ENCODE data around the gene OAS2. TPM values are rescaled to one million over a fixed set of nuclear protein-coding genes. Genes with fewer than 3 reads are reported as not detected.

The OAS2 gene
- 100 to 1,000 TPM; 237 to 242 TPM for total RNA-seq

- Mint-ChIP-seq H3K27ac (peak within 1 kb of the TSS; percentile 100), H3K36me3 (ENCODE audit: low read depth) (peaks cover 59% of the 10 kb centered on the region), H3K4me1 (ENCODE audit: low read depth) (peaks cover 51% of the 10 kb centered on the region), H3K4me3 (peak within 1 kb of the TSS; percentile 79), H3K27me3 (ENCODE audit: low read depth) (no peaks in the 10 kb centered on the region), H3K9me3 (ENCODE audit: insufficient read depth) (peaks cover 17% of the 10 kb centered on the region)
- peak; percentile 92 for ATAC-seq
- ChIA-PET POLR2A (interaction anchor here (0.6 to 5.3 kb wide), 24 partner anchors 9 to 984 kb away, joined by 3 to 104 read pairs (median 4); partner anchors contain the start of genes DDX54, OAS1, OAS3 and PTPN11), CTCF (interaction anchor here (0.6 to 5.3 kb wide), 14 partner anchors 10 to 78 kb away, joined by 3 to 61 read pairs (median 4); partner anchors contain the start of genes OAS1 and OAS3)
- DNase-seq = peak; percentile 94
These were observed at the start of gene OAS2 for GRCh38 chr12:112978163-112979040. TSS of gene OAS2 (plus strand) at chr12:112978519. CDS start at chr12:112978609, 90 bp downstream.

GRCh38 chr12:112928978-112929377, 49.3 kb upstream of the OAS2 start:
- CTCF ChIA-PET = no interaction called here
- H3K36me3 Mint-ChIP-seq (ENCODE audit: low read depth) = peaks cover 58% of the 10 kb centered on the region
- DNase-seq = no peak

GRCh38 chr12:112929715-112930114, 48.6 kb upstream of the OAS2 start:
- ChIA-PET CTCF (no interaction called here), POLR2A (no interaction called here)
- Mint-ChIP-seq H3K4me3 (no peak overlapping the region), H3K4me1 (ENCODE audit: low read depth) (peaks cover 4% of the 10 kb centered on the region), H3K9me3 (ENCODE audit: insufficient read depth) (peaks cover 7% of the 10 kb centered on the region), H3K27ac (no peak overlapping the region), H3K27me3 (ENCODE audit: low read depth) (no peaks in the 10 kb centered on the region), H3K36me3 (ENCODE audit: low read depth) (peaks cover 52% of the 10 kb centered on the region)
- DNase-seq = no peak
- no peak for ATAC-seq

More at GRCh38 chr12:112928978-112929377, 49.3 kb upstream of the OAS2 start:
- peaks cover 5% of the 10 kb centered on the region for H3K4me1 Mint-ChIP-seq (ENCODE audit: low read depth)
- no peak overlapping the region for H3K4me3 Mint-ChIP-seq
- peaks cover 7% of the 10 kb centered on the region for H3K9me3 Mint-ChIP-seq (ENCODE audit: insufficient read depth)
- H3K27me3 Mint-ChIP-seq (ENCODE audit: low read depth) = no peaks in the 10 kb centered on the region
- H3K27ac Mint-ChIP-seq = no peak overlapping the region
- POLR2A ChIA-PET = no interaction called here
- ATAC-seq = no peak

- H3K36me3 Mint-ChIP-seq (ENCODE audit: low read depth) = peaks cover 46% of the 10 kb centered on the region
- no peak overlapping the region for H3K4me3 Mint-ChIP-seq
- no peaks in the 10 kb centered on the region for H3K4me1 Mint-ChIP-seq (ENCODE audit: low read depth)
- CTCF ChIA-PET = interaction anchor here (0.8 to 1.1 kb wide), 3 partner anchors 14 to 30 kb away, joined by 3 to 4 read pairs (median 3); partner anchors contain the start of gene OAS1
- peaks cover 7% of the 10 kb centered on the region for H3K9me3 Mint-ChIP-seq (ENCODE audit: insufficient read depth)
- no peak for DNase-seq
- POLR2A ChIA-PET = no interaction called here
- no peak overlapping the region for H3K27ac Mint-ChIP-seq
- H3K27me3 Mint-ChIP-seq (ENCODE audit: low read depth) = no peaks in the 10 kb centered on the region
- ATAC-seq = no peak
These were observed 48.0 kb upstream of the OAS2 start for GRCh38 chr12:112930350-112930749.

- Mint-ChIP-seq H3K27ac (no peak overlapping the region), H3K27me3 (ENCODE audit: low read depth) (no peaks in the 10 kb centered on the region), H3K9me3 (ENCODE audit: insufficient read depth) (peaks cover 2% of the 10 kb centered on the region), H3K36me3 (ENCODE audit: low read depth) (peaks cover 32% of the 10 kb centered on the region), H3K4me3 (no peak overlapping the region), H3K4me1 (ENCODE audit: low read depth) (peaks cover 8% of the 10 kb centered on the region)
- ATAC-seq = no peak
- no peak for DNase-seq
- CTCF ChIA-PET = interaction anchor here (0.9 to 1.6 kb wide), 2 partner anchors 32 to 61 kb away, joined by 5 to 8 read pairs; no protein-coding TSS in a partner anchor
- POLR2A ChIA-PET = interaction anchor here (0.6 to 1.3 kb wide), 2 partner anchors 26 to 553 kb away, joined by 3 to 8 read pairs; partner anchors contain the start of gene OAS1
These were observed 45.7 kb upstream of the OAS2 start for GRCh38 chr12:112932485-112933128.

- Mint-ChIP-seq H3K27me3 (ENCODE audit: low read depth) (no peaks in the 10 kb centered on the region), H3K27ac (no peak overlapping the region), H3K9me3 (ENCODE audit: insufficient read depth) (no peaks in the 10 kb centered on the region), H3K36me3 (ENCODE audit: low read depth) (peaks cover 31% of the 10 kb centered on the region), H3K4me1 (ENCODE audit: low read depth) (peaks cover 13% of the 10 kb centered on the region), H3K4me3 (no peak overlapping the region)
- ChIA-PET CTCF (interaction anchor here (0.9 to 1.6 kb wide), 2 partner anchors 33 to 60 kb away, joined by 5 to 8 read pairs; no protein-coding TSS in a partner anchor), POLR2A (interaction anchor here (1.3 kb wide), 1 partner anchor 26 kb away, joined by 8 read pairs; the partner anchor contains the start of gene OAS1)
- no peak for ATAC-seq
- no peak for DNase-seq
These were observed 45.2 kb upstream of the OAS2 start for GRCh38 chr12:112933129-112933505.

GRCh38 chr12:112936264-112936663, 42.1 kb upstream of the OAS2 start:
- POLR2A ChIA-PET = no interaction called here

GRCh38 chr12:112936927-112937326, 41.4 kb upstream of the OAS2 start:
- ChIA-PET CTCF (interaction anchor here (1.6 to 2.0 kb wide), 3 partner anchors 30 to 37 kb away, joined by 9 to 15 read pairs (median 12); partner anchors contain the start of gene OAS1), POLR2A (interaction anchor here (1.3 to 6.8 kb wide), 3 partner anchors 32 to 56 kb away, joined by 4 to 86 read pairs (median 74); partner anchors contain the start of genes OAS1 and OAS2)
- H3K4me3 Mint-ChIP-seq = no peak overlapping the region

More at GRCh38 chr12:112936264-112936663, 42.1 kb upstream of the OAS2 start:
- H3K27me3 Mint-ChIP-seq (ENCODE audit: low read depth) = no peaks in the 10 kb centered on the region
- H3K27ac Mint-ChIP-seq = no peak overlapping the region
- H3K9me3 Mint-ChIP-seq (ENCODE audit: insufficient read depth) = no peaks in the 10 kb centered on the region
- H3K4me3 Mint-ChIP-seq = no peak overlapping the region
- H3K4me1 Mint-ChIP-seq (ENCODE audit: low read depth) = peaks cover 29% of the 10 kb centered on the region
- CTCF ChIA-PET = no interaction called here
- DNase-seq (no peak), ATAC-seq (no peak)
- H3K36me3 Mint-ChIP-seq (ENCODE audit: low read depth) = peaks cover 31% of the 10 kb centered on the region

GRCh38 chr12:112937741-112938719, 40.3 kb upstream of the OAS2 start, which contains the start of gene OAS3:
TSS of gene OAS3 (plus strand) at chr12:112938474. CDS start at chr12:112938531, 57 bp downstream.
- H3K4me1 Mint-ChIP-seq (ENCODE audit: low read depth) = peaks cover 40% of the 10 kb centered on the region
- peak within 1 kb of the TSS; percentile 98 for H3K4me3 Mint-ChIP-seq
- ChIA-PET CTCF (interaction anchor here (0.9 to 2.0 kb wide), 7 partner anchors 10 to 43 kb away, joined by 3 to 15 read pairs (median 6); partner anchors contain the start of genes OAS1 and OAS2), POLR2A (interaction anchor here (0.6 to 6.8 kb wide), 8 partner anchors 10 to 55 kb away, joined by 3 to 86 read pairs (median 4); partner anchors contain the start of genes OAS1 and OAS2)
- no peaks in the 10 kb centered on the region for H3K27me3 Mint-ChIP-seq (ENCODE audit: low read depth)
- peak within 1 kb of the TSS; percentile 95 for H3K27ac Mint-ChIP-seq
- ATAC-seq (peak; percentile 87), DNase-seq (peak; percentile 80)
- peaks cover 43% of the 10 kb centered on the region for H3K36me3 Mint-ChIP-seq (ENCODE audit: low read depth)
- no peaks in the 10 kb centered on the region for H3K9me3 Mint-ChIP-seq (ENCODE audit: insufficient read depth)

More at GRCh38 chr12:112936927-112937326, 41.4 kb upstream of the OAS2 start:
- DNase-seq (no peak), ATAC-seq (no peak)
- peak overlapping the region; percentile 54 for H3K27ac Mint-ChIP-seq
- H3K9me3 Mint-ChIP-seq (ENCODE audit: insufficient read depth) = no peaks in the 10 kb centered on the region
- peaks cover 35% of the 10 kb centered on the region for H3K36me3 Mint-ChIP-seq (ENCODE audit: low read depth)
- no peaks in the 10 kb centered on the region for H3K27me3 Mint-ChIP-seq (ENCODE audit: low read depth)
- H3K4me1 Mint-ChIP-seq (ENCODE audit: low read depth) = peaks cover 36% of the 10 kb centered on the region

GRCh38 chr12:112938751-112939150, 39.6 kb upstream of the OAS2 start:
- Mint-ChIP-seq H3K9me3 (ENCODE audit: insufficient read depth) (no peaks in the 10 kb centered on the region), H3K27me3 (ENCODE audit: low read depth) (no peaks in the 10 kb centered on the region), H3K4me1 (ENCODE audit: low read depth) (peaks cover 41% of the 10 kb centered on the region), H3K4me3 (peak overlapping the region; percentile 98), H3K36me3 (ENCODE audit: low read depth) (peaks cover 47% of the 10 kb centered on the region), H3K27ac (peak overlapping the region; percentile 90)
- ChIA-PET CTCF (interaction anchor here (1.0 to 2.1 kb wide), 6 partner anchors 11 to 39 kb away, joined by 3 to 15 read pairs (median 8); partner anchors contain the start of gene OAS1), POLR2A (interaction anchor here (0.6 to 6.8 kb wide), 7 partner anchors 10 to 40 kb away, joined by 3 to 86 read pairs (median 5); partner anchors contain the start of genes OAS1 and OAS2)
- DNase-seq = no peak
- ATAC-seq = no peak

All from activated CD8-positive, alpha-beta T cell treated with anti-CD3 and anti-CD28 coated beads, Interleukin-2, amount 10 ng/mL, durations not matched to agents 7 days and 5 days (primary cell).